ACHN (cell line): ENCODE data around the gene MYCN.
"Not testable (repeated sequence)": the region's sequence is repeated elsewhere in the genome, so short reads cannot be mapped to it uniquely, and the experiment has no call there.

Experiments
- DNase-seq: peaks from one replicate; pipeline ENCODE4 v3.0.0-alpha.2; 2015
- in situ Hi-C: cut with HindIII; loops from 2 replicates; pipeline ENCODE4 v1.10.0; 2017; ENCODE audit warnings: low sequenced_read_pairs, low pct_ligation_motif_present, low pct_unique_long_range_greater_than_20kb

The MYCN gene

DNA sequence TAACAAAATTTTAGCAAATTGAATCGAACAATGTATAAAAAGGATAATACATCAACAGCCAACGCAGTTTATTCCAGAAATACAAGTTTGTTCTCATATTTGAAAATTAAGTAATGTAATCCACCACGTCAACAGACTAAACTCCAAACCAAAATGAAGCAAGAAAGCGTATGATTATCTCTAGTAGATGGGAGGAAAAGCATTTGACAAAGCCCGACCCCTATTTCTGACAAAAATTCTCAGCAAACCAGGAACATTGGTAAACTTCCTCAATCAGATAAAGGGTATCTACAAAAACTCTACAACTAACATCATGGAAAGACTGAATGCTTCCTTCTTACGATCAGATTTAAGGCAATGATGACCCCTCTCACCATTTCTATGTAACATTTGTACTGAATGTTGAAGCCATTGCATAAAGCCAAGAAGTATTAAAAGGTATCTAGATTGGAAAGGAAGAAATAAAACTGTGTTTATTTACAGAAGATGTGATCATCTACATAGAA is 34.3 kb upstream of the MYCN start:
- in situ Hi-C loops = no loop called here
- no peak for DNase-seq

DNA sequence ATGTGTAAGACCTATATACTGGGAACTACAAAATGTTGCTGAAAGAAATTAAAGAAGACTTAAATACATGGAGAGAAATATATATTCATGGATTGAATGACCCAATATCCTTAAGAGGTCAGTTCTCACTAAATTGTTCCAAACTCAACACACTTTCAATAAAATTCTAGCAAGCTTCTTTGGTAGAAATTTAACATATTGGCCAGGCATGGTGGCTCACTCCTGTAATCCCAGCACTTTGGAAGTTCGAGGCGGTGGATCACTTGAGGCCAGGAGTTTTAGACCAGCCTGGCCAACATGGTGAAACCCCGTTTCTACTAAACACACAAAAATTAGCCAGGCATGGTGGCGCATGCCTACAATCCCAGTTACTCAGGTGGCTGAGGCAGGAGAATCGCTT is 33.6 kb upstream of the MYCN start:
- in situ Hi-C loops = no loop called here
- DNase-seq = no peak

DNA sequence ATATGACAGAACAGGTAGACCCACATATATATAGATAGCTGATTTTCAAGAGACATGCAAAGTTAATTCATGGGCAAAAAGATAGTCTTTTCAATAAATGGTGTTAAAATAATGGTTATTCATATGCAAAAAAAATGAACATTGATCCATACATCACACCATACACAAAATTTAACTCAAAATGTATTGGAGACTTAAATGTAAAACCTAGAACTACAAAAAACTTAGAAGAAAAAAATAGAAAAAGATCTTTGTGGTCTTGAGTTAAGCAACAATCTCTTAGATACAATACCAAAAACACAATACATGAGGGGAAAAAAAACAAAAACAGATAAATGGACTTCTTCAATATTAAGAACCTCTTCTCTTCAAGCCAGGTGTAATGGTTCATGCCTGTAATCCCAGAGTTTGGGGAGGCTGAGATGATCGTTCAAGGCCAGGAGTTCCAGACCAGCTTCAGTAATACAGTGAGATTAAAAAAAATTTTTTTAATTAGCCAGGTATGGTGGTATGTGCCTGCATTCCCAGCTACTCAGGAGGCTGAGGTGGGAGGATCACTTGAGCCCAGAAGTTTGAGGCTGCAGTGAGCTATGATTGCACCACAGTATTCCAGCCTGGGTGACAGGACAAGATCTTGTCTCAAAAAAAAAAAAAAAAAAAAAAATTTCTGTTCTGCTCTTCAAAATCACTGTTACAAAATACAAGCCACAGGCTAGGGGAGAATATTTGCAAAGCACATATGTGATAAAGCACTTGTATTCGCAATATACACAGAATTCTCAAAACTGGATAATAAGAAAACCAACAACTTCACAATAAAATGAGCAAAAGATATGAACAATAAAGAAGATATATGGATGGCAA is 32.7 kb upstream of the MYCN start:
- in situ Hi-C loops = no loop called here
- DNase-seq = no peak

DNA sequence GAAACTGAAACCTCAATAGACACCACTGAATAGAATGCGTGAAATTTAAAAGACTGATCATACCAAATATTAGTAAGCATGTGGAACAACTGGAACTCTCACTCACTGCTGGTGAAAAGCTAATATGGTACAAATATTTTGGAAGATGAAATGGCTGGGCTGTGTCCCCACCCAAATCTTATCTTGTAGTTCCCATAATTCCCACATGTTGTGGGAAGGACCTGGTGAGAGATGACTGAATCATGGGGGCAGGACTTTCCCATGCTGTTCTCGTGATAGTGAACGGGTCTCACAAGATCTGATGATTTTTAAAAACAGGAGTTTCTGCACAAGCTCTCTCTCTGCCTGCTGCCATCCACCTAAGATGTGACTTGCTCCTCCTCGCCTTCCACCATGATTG is 32.0 kb upstream of the MYCN start:
- in situ Hi-C loops = no loop called here
- DNase-seq = no peak

DNA sequence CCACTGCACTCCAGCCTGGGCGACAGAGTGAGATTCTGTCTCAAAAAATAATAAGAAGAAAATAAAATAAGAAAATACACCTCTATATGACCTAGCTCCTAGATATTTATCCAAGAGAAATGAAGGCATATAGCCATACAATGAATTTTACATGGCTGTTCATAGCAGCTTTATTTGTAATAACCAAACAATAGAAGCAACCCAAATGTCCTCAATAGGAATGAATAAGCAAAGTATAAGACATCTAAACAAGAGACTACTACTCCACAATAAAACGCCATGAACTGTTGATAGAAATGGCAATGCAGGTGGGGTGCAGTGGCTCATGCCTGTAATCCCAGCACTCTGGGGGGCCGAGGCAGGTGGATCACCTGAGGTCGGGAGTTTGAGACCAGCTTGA is 31.2 kb upstream of the MYCN start:
- in situ Hi-C loops = no loop called here
- no peak for DNase-seq

DNA sequence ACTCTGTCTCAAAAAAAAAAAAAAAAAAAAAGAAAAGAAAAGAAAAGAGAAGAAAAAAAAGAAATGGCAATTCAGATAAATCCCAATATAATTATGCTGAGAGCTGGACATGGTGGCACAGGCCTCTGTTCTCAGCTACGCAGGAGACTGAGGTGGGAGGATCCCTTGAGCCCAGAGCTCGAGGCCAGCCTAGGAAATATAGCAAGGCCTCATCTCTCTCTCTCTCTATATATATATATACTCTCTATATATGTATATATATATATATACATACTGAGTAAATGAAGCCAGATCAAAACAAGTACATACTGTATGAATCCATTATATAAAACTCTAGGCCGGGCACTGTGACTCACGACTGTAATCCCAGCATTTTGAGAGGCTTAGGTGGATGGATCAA is 30.6 kb upstream of the MYCN start:
- no peak for DNase-seq
- in situ Hi-C loops = no loop called here

DNA sequence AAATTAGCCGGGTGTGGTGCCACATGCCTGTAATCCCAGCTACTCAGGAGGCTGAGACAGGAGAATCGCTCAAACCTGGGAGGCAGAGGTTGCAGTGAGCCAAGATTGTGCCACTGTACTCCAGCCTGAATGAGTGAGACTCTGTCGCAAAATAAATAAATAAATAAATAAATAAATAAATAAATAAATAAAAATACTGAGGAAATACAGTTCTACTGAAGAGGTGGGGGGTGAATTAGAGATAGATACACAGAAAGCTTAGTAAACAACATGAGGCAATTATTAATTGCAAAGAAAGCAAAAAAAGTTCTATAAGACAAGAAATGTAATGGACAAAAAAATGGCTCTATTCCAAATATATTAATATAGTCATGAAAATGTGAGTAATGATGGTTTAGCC is 29.1 kb upstream of the MYCN start:
- in situ Hi-C loops, DNase-seq: not testable (repeated sequence)

DNA sequence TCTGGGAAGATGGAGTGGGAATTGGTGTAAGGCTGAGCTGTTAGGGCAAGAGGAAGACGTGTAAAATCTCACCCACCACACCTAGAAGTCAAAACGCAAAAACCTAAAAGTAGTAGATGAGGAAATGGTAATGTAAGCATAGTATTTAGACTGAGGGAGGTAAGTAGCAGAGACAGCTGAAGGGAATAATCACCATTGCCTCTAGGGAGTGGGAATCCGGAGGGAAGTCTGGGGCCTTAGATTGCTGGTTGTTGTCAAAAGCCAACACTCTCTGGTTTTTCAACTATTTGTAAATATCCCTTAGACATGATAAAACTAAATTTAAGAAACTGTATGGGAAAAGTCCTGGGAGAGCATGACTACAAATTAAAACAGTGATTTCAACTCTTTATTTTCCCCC is 28.7 kb upstream of the MYCN start:
- no peak for DNase-seq
- in situ Hi-C loops = no loop called here

DNA sequence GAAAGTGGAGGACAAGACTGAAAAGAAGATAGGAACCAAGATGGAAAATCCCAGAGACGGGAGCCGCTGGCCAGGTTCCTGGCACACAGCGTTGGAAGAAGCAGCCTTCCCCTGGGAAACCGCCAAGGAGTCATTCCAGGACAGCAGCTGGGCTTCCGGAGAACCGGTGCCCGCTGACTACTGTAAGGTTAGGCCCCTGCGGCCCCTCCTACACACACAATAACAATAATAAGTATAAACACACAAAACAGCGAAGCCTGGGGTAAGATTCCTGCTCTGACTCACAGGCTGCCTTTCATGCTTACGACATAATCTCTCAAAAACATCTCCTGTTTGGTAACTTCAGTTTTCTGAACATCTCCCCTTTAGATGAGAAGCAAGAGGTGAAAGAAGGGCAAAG is 28.1 kb upstream of the MYCN start:
- in situ Hi-C loops = no loop called here
- DNase-seq = no peak

DNA sequence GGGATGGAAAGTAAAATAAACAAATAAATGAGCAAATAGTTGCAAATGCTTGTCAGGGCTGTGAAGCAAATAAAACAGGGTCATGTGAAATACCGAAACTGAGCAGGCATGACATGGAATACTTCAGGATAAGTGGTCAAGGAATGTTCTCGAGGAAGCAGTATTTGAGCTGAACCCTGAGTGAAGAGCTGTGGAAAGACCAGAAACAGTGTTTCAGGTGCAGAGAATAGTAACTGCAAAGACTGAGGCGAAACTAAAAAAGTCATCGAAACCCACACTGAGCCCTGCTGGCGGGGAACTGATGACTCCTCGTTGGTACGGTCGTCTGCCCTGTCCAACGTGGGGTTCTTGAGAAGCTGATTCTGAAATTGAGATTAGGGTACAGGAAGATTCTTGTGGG is 27.2 kb upstream of the MYCN start:
- no peak for DNase-seq
- in situ Hi-C loops = no loop called here

DNA sequence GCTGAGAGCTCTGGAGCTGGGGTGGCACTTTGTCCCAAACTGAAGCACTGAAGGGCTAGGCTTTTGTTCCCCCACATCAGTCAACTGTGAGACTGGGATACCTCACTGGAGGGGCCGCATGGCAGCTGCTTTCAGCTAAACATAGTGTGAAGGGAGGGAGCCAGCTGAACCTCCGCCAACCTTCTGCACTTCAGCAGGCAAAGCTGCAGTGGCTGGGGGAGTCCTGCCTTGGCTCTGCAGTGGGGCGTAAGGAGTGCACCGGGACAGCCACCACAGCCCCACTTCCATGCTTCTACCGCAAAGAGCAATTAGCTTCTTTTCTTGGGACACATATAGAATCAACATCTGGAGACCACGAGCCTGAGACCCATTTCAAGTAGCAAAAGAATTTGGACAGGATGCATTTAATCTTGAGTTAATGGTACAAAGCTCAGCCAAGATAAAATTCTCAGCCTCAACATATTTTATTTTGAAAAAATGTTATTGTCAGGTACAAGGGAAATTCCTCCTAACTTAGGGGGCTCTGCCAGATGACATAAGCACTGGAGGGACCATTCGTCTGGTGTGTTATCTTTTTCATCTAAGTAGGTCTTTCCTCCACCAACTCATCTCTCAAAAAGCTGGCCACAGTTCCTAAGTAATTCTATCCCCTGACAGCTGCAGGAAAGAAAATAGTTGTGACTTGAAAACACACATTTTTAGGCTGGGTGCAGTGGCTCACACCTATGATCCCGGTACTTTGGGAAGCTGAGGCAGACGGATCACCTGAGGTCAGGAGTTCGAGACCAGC is 25.6 kb upstream of the MYCN start:
- in situ Hi-C loops = no loop called here
- no peak for DNase-seq

DNA sequence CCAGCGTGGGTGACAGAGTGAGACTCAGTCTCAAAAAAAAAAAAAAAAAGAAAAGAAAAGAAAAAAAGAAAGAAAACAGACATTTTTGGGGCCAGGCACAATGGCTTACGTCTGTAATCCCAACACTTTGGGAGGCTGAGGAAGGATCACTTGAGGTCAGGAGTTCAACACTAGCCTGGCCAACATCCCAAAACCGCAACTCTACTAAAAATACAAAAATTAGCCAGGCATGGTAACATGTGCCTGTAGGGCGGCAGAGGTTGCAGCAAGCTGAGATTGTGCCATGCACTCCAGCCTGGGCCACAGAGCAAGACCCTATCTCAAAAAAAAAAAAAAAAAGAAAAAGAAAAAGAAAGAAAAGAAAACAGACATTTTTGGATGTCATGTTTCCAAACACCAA is 24.8 kb upstream of the MYCN start:
- in situ Hi-C loops, DNase-seq: not testable (repeated sequence)

DNA sequence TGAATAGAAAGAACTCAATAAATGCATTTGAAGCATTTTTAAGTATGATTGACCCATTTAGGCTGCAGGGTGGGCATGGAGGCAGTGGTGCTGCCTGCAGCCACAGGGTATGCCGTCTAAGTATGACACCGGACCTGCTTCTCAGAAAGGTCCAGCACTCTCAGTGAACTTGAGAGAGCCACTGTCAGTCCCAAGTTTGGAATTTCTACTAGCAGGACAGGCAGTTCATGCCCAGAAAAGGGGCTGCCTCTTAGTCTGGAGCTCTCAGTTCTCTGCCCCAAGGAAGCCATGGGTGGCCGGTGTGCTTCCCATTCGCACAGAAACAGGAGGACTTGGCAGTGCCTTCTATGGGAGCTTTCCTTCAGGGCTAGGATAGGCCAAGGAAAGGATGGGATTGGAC is 24.0 kb upstream of the MYCN start:
- in situ Hi-C loops = no loop called here
- DNase-seq = no peak

DNA sequence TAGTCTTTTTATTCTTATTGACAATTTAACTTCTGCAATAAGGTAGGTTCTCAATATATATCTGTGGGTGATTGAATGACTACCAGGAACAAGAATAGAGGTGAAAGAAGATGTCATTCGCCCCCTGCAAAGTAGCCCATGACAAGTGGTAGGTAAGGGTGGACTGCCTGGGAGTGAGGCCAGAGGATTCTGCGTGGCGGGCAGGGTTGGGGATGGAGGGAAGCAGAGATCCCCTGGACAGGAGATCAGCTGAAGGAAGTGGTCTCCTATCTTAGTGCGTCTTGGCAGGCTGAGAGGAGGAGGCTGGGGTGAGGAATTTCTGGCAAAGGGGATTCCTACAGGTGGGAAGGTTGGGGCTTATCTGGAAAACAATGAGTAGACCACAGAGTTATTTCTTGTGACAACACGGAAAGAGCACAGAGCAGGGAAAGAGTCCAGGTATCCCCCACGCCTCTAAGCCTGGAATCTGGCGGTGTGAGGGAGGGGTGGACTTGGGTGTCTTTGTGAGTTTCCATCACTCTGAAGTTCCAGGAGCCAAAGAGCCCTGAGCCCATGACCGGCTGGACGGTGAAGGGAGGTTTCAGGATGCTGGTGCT is 21.5 kb upstream of the MYCN start:
- in situ Hi-C loops = no loop called here
- no peak for DNase-seq

DNA sequence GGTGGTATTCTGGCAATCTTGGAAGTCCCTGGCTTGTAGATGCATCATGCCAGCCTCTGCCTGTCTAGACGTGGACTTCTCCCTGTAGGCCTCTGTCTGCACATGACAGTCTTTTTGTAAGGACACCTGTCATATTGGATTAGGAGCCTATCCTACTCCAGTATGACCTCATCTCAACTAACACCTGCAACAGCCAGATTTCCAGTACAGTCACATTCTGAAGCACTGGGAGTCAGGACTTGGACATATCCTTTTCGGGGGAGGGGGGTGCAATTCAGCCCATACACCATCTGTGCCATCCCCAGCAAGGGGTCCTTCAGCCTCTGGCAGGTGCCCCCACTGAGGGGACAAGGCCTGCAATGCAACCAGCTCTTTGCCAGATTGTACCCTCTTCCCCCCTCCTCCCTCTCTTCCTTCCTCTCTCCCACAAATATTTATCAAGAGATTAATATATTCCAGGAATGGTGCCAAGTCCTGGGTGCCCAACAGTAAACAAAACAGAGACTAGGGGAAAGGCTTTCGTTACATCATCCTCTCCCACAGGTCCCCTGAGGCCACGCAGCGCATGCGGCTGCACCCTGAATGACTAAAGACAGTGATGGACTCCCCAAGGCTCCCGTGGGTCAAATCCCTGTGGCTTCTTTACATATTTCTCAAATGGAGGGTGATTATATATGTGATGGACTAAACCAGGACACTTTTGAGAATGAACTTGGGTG is 20.5 kb upstream of the MYCN start:
- DNase-seq = no peak
- in situ Hi-C loops = no loop called here

DNA sequence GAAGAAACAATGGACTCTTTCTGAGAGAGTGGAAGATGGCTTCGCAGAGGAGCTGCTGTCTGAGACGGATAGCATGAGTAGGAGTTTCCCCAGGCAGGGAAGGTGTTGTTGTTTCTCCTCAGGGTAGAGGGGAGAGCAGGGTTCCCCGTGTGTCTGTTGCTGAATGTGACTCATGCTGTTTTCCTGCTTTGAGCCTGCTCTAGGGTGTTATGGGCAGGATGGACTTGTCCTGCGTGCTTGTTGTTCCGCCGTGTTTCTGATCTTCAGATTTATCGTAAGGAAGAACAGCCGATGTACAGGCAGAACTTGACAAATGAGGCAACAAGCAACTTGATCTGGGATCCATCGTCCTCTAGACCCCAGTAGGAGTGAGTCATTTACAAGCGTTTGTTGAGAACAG is 19.7 kb upstream of the MYCN start:
- in situ Hi-C loops = no loop called here
- DNase-seq = no peak

DNA sequence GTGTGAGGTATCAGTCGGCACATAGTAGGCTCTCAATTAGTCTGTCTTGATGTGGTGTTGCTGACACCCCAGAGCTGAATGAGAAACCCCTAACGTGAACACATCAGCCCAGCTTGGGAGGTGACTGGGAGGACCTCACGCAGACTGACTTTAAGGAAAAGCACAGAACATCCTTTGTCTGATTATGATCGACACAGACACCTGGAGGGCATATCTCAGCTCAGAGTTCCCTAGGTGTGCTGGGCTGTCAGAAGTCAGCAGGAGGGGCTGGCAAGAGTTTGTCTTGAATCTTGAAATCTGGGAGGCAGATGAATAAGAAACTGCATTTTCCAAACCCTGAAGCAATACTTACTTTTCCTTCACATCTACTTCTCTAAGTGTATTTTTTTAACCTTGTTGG is 16.8 kb upstream of the MYCN start:
- DNase-seq = no peak
- in situ Hi-C loops = no loop called here

DNA sequence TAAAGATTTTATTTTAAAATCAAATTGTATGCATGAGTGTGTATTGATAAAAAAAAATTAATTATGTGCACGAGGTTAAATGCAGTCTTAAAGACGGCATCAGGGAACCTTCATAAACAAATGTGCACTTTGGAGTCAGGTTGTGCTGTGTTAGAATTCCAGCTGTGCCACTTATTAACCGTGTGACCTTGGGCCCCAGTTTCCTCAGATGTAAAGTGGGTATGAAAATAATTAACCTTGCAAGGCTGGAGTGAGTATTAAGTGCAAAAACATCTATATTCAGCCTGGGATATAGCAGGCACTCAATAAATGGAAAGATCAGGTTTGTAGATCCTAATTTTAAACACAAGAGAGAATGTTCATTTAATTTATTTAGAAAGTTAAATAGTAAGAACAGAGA is 14.5 kb upstream of the MYCN start:
- in situ Hi-C loops = no loop called here
- no peak for DNase-seq

DNA sequence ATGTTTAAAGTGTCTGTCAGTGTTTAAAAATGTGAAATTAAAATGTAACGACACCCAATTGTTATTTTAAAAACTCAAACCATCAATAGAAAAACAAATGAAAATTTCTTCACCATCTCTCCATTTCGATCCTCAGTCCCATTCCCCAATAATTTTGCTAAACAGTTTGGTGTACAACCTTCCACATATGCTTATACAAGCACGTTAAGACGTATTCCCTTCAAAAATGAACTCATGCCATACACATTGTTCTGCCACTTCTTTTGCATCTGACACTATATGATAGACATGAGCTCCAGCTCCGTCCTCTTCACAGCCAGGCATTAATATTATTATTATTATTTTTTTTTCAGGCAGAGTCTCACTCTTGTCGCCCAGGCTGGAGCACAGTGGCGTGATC is 14.1 kb upstream of the MYCN start:
- DNase-seq = no peak
- in situ Hi-C loops = no loop called here
